Smooth muscle cell (in vitro differentiated cells): ENCODE results near the gene ZNF512B. TPM values are rescaled to one million over a fixed set of nuclear protein-coding genes. Genes with fewer than 3 reads are reported as not detected.
"Not testable (repeated sequence)": the region's sequence is repeated elsewhere in the genome, so short reads cannot be mapped to it uniquely, and the experiment has no call there.

Experiments
- DNase-seq: peaks from one replicate; lab custom pipeline; 2025; ENCODE audit not compliant: unreplicated experiment; lab: John Stamatoyannopoulos, UW
- H2AFZ ChIP-seq: fragments of 200-600 bp; sonication (generic); 2 replicates; pipeline ENCODE4 v1.6.0; 2016; ENCODE audit warnings: antibody characterized with exemption, low read depth, mild to moderate bottlenecking
- H3F3A ChIP-seq: fragments of 200-600 bp; sonication (generic); 2 replicates; pipeline ENCODE4 v1.6.0; 2017; ENCODE audit warnings: antibody characterized with exemption, low read depth
- H3K27ac ChIP-seq: fragments of 200-600 bp; sonication (generic); 2 replicates; pipeline ENCODE4 v1.5.1; 2016; ENCODE audit warnings: low read depth, mild to moderate bottlenecking
- H3K27me3 ChIP-seq: fragments of 200-600 bp; sonication (generic); 2 replicates; pipeline ENCODE4 v1.6.1; 2016; ENCODE audit warnings: low read depth, mild to moderate bottlenecking
- H3K36me3 ChIP-seq: fragments of 200-600 bp; sonication (generic); 2 replicates; pipeline ENCODE4 v1.5.1; 2016; ENCODE audit warnings: low read depth
- H3K4me1 ChIP-seq: fragments of 200-600 bp; sonication (generic); 2 replicates; pipeline ENCODE4 v1.5.1; 2016; ENCODE audit warnings: low read depth
- H3K4me2 ChIP-seq: fragments of 200-600 bp; sonication (generic); 2 replicates; pipeline ENCODE4 v1.6.0; 2016; ENCODE audit warnings: mild to moderate bottlenecking
- H3K4me3 ChIP-seq: fragments of 200-600 bp; sonication (generic); 2 replicates; pipeline ENCODE4 v1.5.1; 2016; ENCODE audit warnings: mild to moderate bottlenecking
- H3K79me2 ChIP-seq: fragments of 200-600 bp; sonication (generic); 2 replicates; pipeline ENCODE4 v1.6.0; 2016; ENCODE audit warnings: low read depth, mild to moderate bottlenecking
- H3K9ac ChIP-seq: fragments of 200-600 bp; sonication (generic); 2 replicates; pipeline ENCODE4 v1.6.0; 2016; ENCODE audit warnings: low read depth
- H3K9me3 ChIP-seq: fragments of 200-600 bp; sonication (generic); replicated peaks from 2 replicates; pipeline ENCODE4 v1.5.1; 2016; ENCODE audit warnings: low read depth
- H4K20me1 ChIP-seq: fragments of 200-600 bp; sonication (generic); 2 replicates; pipeline ENCODE4 v1.6.0; 2016; ENCODE audit warnings: low read depth
- CTCF ChIP-seq: fragments of 200-600 bp; sonication (generic); IDR thresholded peaks from 2 replicates; pipeline ENCODE4 v1.5.1; 2017; ENCODE audit warnings: borderline replicate concordance, mild to moderate bottlenecking, antibody characterized with exemption; ENCODE audit not compliant: insufficient read depth, poor library complexity, severe bottlenecking
- WGBS: methylation state at CpG from one replicate; pipeline ENCODE4 v1.1.7; 2016; ENCODE audit warnings: low lambda C conversion rate; 5-methylcytosine and 5-hydroxymethylcytosine counted together
- polyA plus RNA-seq: library from polyadenylated mRNA; unstranded; fragments of >200 nt; fragmentation: Nextera tagmentation; extraction: Ambion mirVana; gene quantifications from 2 replicates; pipeline ENCODE4 v1.2.1, GENCODE V29; 2016
- total RNA-seq: library from RNA; depleted of rRNA; stranded (reverse); fragments of >200 nt; gene quantifications from 2 replicates; pipeline ENCODE4 v1.2.3, GENCODE V29; 2014

ZNF512B gene
- total and polyA plus RNA-seq, 2 experiments from 2014 or later = 4.6 to 5.6 TPM

- Histone ChIP-seq H3K9ac (no peak overlapping the region), H3K79me2 (peaks cover 85% of the 10 kb centered on the region), H3F3A (no peaks in the 10 kb centered on the region), H3K27me3 (no peaks in the 10 kb centered on the region), H3K27ac (no peak overlapping the region), H3K4me3 (no peak overlapping the region), H3K4me2 (no peak overlapping the region), H2AFZ (no peak overlapping the region), H3K4me1 (no peaks in the 10 kb centered on the region), H4K20me1 (peaks cover 93% of the 10 kb centered on the region), H3K9me3 (no peaks in the 10 kb centered on the region), H3K36me3 (no peaks in the 10 kb centered on the region)
- DNase-seq = no peak
- TF ChIP-seq CTCF = no peak
- 98% methylated on average over 22 of the region's 23 CpGs for WGBS
Observed at GRCh38 chr20:63920226-63920625, 49.5 kb downstream of the ZNF512B start.

GRCh38 chr20:63919130-63919529 is 50.6 kb downstream of the ZNF512B start:
- Histone ChIP-seq H3K9me3 (no peaks in the 10 kb centered on the region), H3K36me3 (no peaks in the 10 kb centered on the region), H3K4me1 (no peaks in the 10 kb centered on the region), H2AFZ (no peak overlapping the region), H3F3A (no peaks in the 10 kb centered on the region), H3K4me3 (no peak overlapping the region), H4K20me1 (peaks cover 93% of the 10 kb centered on the region), H3K27me3 (no peaks in the 10 kb centered on the region), H3K4me2 (no peak overlapping the region), H3K9ac (no peak overlapping the region), H3K27ac (no peak overlapping the region), H3K79me2 (peaks cover 89% of the 10 kb centered on the region)
- TF ChIP-seq CTCF = no peak
- no peak for DNase-seq
- WGBS = over 99% methylated on average over 16 of the region's 19 CpGs

GRCh38 chr20:63917811-63918210 is 51.9 kb downstream of the ZNF512B start:
- Histone ChIP-seq H3K4me3 (no peak overlapping the region), H3K4me1 (no peaks in the 10 kb centered on the region), H3K9ac (no peak overlapping the region), H3K27ac (no peak overlapping the region), H3K4me2 (no peak overlapping the region), H3F3A (no peaks in the 10 kb centered on the region), H3K79me2 (peaks cover 89% of the 10 kb centered on the region), H2AFZ (no peak overlapping the region), H3K27me3 (no peaks in the 10 kb centered on the region), H4K20me1 (peaks cover 93% of the 10 kb centered on the region), H3K9me3 (no peaks in the 10 kb centered on the region), H3K36me3 (no peaks in the 10 kb centered on the region)
- 85% methylated on average over 11 of the region's 11 CpGs for WGBS
- no peak for TF ChIP-seq CTCF
- no peak for DNase-seq

- not testable (repeated sequence) for H2AFZ ChIP-seq, H3K4me1 ChIP-seq, H3K4me3 ChIP-seq, H3K27ac ChIP-seq, H3K27me3 ChIP-seq, DNase-seq, H3K9ac ChIP-seq, H3F3A ChIP-seq, H3K36me3 ChIP-seq, H3K9me3 ChIP-seq, H3K4me2 ChIP-seq
- 89% methylated on average over 8 of the region's 8 CpGs for WGBS
- H4K20me1 ChIP-seq = peaks cover 93% of the 10 kb centered on the region
- H3K79me2 ChIP-seq = peaks cover 91% of the 10 kb centered on the region
Observed at GRCh38 chr20:63916371-63916939, 53.3 kb downstream of the ZNF512B start.
